Measurements from ENCODE around the gene MCM3AP.

DNA sequence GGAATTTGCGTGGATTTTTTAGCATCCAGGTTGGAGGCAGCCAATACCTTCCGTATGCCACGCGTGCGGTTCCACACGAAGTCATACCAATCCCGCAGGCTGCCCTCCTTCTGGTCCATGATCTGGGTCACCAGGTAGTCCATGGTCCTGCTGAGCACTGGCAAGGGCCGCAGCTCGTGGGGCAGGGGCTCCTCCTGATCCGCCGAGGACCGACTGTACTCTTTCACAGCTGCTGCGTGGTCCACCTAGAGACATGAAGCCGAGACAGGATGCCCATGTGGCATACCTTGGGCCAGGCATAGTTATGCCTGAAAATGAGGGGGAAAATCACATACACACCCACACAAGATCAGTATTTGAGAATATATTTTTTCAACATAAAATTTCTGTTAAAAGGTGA lies 12.1 kb downstream of the MCM3AP start:
- TF ChIP-seq, protein P1, sequence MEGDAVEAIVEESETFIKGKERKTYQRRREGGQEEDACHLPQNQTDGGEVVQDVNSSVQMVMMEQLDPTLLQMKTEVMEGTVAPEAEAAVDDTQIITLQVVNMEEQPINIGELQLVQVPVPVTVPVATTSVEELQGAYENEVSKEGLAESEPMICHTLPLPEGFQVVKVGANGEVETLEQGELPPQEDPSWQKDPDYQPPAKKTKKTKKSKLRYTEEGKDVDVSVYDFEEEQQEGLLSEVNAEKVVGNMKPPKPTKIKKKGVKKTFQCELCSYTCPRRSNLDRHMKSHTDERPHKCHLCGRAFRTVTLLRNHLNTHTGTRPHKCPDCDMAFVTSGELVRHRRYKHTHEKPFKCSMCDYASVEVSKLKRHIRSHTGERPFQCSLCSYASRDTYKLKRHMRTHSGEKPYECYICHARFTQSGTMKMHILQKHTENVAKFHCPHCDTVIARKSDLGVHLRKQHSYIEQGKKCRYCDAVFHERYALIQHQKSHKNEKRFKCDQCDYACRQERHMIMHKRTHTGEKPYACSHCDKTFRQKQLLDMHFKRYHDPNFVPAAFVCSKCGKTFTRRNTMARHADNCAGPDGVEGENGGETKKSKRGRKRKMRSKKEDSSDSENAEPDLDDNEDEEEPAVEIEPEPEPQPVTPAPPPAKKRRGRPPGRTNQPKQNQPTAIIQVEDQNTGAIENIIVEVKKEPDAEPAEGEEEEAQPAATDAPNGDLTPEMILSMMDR (IDR thresholded peaks at IDR 0.05): no peak
- no peak for TF ChIP-seq POLR2A (IDR thresholded peaks at IDR 0.05)
- no peak for TF ChIP-seq EP300 (IDR thresholded peaks at IDR 0.05)

Measured in sigmoid colon (tissue), 4 donors.